HepG2 (cell line): ENCODE data around the gene ELAC1. TPM values are rescaled to one million over a fixed set of nuclear protein-coding genes. Genes with fewer than 3 reads are reported as not detected.

Experiments
- ATAC-seq: fragments of 200-7000 bp; cut with Tn5 transposase; 3 replicates; pipeline ENCODE4 v1.9.1; 2020; ENCODE audit warnings: mild to moderate bottlenecking, moderate library complexity
- BruUV-seq: library from RNA; stranded (reverse); fragments of 400-500 nt; replicated peaks from 2 replicates; lab custom pipeline; 2021; lab: Mats Ljungman, UMichigan
- CTCF ChIA-PET: fragments of 300-600 bp; formaldehyde crosslinking; extraction: SDS; loops from one replicate; lab custom pipeline; 2021; ENCODE audit warnings: low total read pairs, inconsistent platforms, low intra/inter-chr PET ratio; lab: Yijun Ruan, JAX
- POLR2A ChIA-PET: fragments of 350-600 bp; sonication (Branson Sonifier 250); formaldehyde crosslinking; loops from one replicate; lab custom pipeline; 2020; ENCODE audit warnings: antibody characterized with exemption, inconsistent platforms; lab: Yijun Ruan, JAX
- DNase-seq: peaks from one replicate; pipeline ENCODE4 v3.0.0-alpha.2; 2015; ENCODE audit warnings: low spot score
- FAIRE-seq: peaks from 3 replicates; lab custom pipeline; 2011; peaks lifted over from hg19 to GRCh38; lab: Jason Lieb, UNC
- H2AFZ ChIP-seq: one replicate; pipeline ENCODE4 v1.6.1; 2011; ENCODE audit warnings: low read length, inconsistent platforms
- H3K27ac ChIP-seq: fragments of 300-600 bp; 3 replicates; pipeline ENCODE4 v1.8.0; 2011; ENCODE audit warnings: mixed run types, mild to moderate bottlenecking, mixed read lengths, low read length, inconsistent platforms; ENCODE audit not compliant: insufficient read depth; ENCODE audit errors: extremely low read length
- H3K27me3 ChIP-seq, 2 experiments: fragments of 200-600 bp in 1 of 2; 2 replicates in 1 of 2; 3 replicates in 1 of 2; pipeline versions ENCODE4 v1.6.0 to v1.8.0; 2011; ENCODE audit warnings: low read length in 2 of 2, mild to moderate bottlenecking in 2 of 2, moderate library complexity in 2 of 2, inconsistent platforms in 1 of 2; ENCODE audit not compliant: insufficient read depth in 2 of 2, control insufficient read depth in 1 of 2
- H3K36me3 ChIP-seq, 2 experiments: fragments of 200-600 bp in 1 of 2; replicated peaks in 1 of 2; 2 replicates in 1 of 2; 3 replicates in 1 of 2; pipeline versions ENCODE4 v1.5.1 to v1.8.0; 2011; ENCODE audit warnings: low read length in 2 of 2, inconsistent platforms in 1 of 2; ENCODE audit not compliant: insufficient read depth in 2 of 2, control insufficient read depth in 1 of 2
- H3K4me1 ChIP-seq: 2 replicates; pipeline ENCODE4 v1.5.1; 2012; ENCODE audit warnings: low read length, inconsistent platforms; ENCODE audit not compliant: insufficient read depth
- H3K4me2 ChIP-seq: 2 replicates; pipeline ENCODE4 v1.6.0; 2011; ENCODE audit warnings: low read depth, low read length, inconsistent platforms
- H3K4me3 ChIP-seq, 3 experiments: fragments of 200-600 bp in 1 of 3; sonication (generic), shearing (Covaris generic) in 1 of 3; replicated peaks in 1 of 3; 2 replicates each; pipeline ENCODE4 v1.5.1; 2011 to 2016; ENCODE audit warnings: low read length in 3 of 3, inconsistent platforms in 2 of 3, low read depth in 2 of 3, mild to moderate bottlenecking in 2 of 3, control low read depth in 1 of 3, mixed read lengths in 1 of 3; ENCODE audit not compliant: insufficient read depth in 1 of 3
- H3K79me2 ChIP-seq: one replicate; pipeline ENCODE4 v1.6.1; 2011; ENCODE audit warnings: low read length, inconsistent platforms; ENCODE audit not compliant: insufficient read depth
- H3K9ac ChIP-seq: 2 replicates; pipeline ENCODE4 v1.6.0; 2011; ENCODE audit warnings: mild to moderate bottlenecking, low read depth, low read length, inconsistent platforms; ENCODE audit not compliant: insufficient read depth
- H3K9me3 ChIP-seq: 2 replicates; pipeline ENCODE4 v1.5.1; 2012; ENCODE audit warnings: mild to moderate bottlenecking, low read length
- H4K20me1 ChIP-seq: 2 replicates; pipeline ENCODE4 v1.6.0; 2011; ENCODE audit warnings: inconsistent platforms, mild to moderate bottlenecking, low read length, moderate library complexity; ENCODE audit not compliant: insufficient read depth
- CHD4 ChIP-seq: fragments of 200-600 bp; sonication (generic); IDR thresholded peaks from 2 replicates; pipeline ENCODE4 v1.7.0; 2017; ENCODE audit warnings: mild to moderate bottlenecking, low read length, borderline replicate concordance
- ISL2 ChIP-seq: sonication (generic); formaldehyde crosslinking; IDR thresholded peaks from 2 replicates; pipeline ENCODE4 v1.5.0; 2020; ENCODE audit warnings: missing genetic modification reagents
- MTF1 ChIP-seq: sonication (generic); formaldehyde crosslinking; IDR thresholded peaks from 2 replicates; pipeline ENCODE4 v1.5.0; 2020; ENCODE audit warnings: missing genetic modification reagents
- RELA ChIP-seq: sonication (generic); formaldehyde crosslinking; IDR thresholded peaks from 2 replicates; pipeline ENCODE4 v1.4.0; 2020; ENCODE audit warnings: missing genetic modification reagents
- ZNF572 ChIP-seq: sonication (generic); formaldehyde crosslinking; IDR thresholded peaks from 2 replicates; pipeline ENCODE4 v1.5.1; 2020; ENCODE audit warnings: mild to moderate bottlenecking, missing genetic modification reagents
- WGBS: methylation state at CpG from one replicate; pipeline ENCODE4 v1.1.6; 2017; ENCODE audit warnings: low lambda C conversion rate; 5-methylcytosine and 5-hydroxymethylcytosine counted together
- in situ Hi-C: cut with HindIII; loops from 2 replicates; pipeline ENCODE4 v1.10.0; 2017; ENCODE audit warnings: low pct_unique_long_range_greater_than_20kb; ENCODE audit not compliant: extremely low pct_ligation_motif_present
- intact Hi-C: fragments of 100-400 bp; cut with micrococcal nuclease; formaldehyde crosslinking; loops from one replicate; pipeline ENCODE4 v1.10.0; 2022; ENCODE audit not compliant: unreplicated experiment
- polyA plus RNA-seq, 8 experiments: library from polyadenylated mRNA; depleted of rRNA in 3 of 8; stranded (reverse) in 7 of 8; unstranded in 1 of 8; fragments of >200 nt; fragmentation: Illumina TruSeq in 4 of 8; extraction: Trizol in 4 of 8; gene quantifications; 2 replicates each; pipeline versions ENCODE4 v1.2.1 to v1.2.3, GENCODE V29; 2011 to 2016; ENCODE audit warnings: low read depth in 4 of 8, missing spikeins in 1 of 8, mixed read lengths in 1 of 8; ENCODE audit not compliant: insufficient read depth in 1 of 8
- small RNA-seq, 3 experiments: library from RNA; depleted of rRNA; stranded (forward); fragments of <200 nt; gene quantifications; one replicate each; pipeline ENCODE3, GENCODE V24; 2012; ENCODE audit warnings: low read depth in 2 of 3, low replicate concordance in 1 of 3; ENCODE audit not compliant: insufficient read length in 3 of 3, insufficient read depth in 2 of 3
- total RNA-seq, 5 experiments: library from RNA; depleted of rRNA; stranded (reverse); fragments of >200 nt; fragmentation: Illumina TruSeq; extraction: Trizol; gene quantifications; 2 replicates each; pipeline ENCODE4 v1.2.3, GENCODE V29; 2016; ENCODE audit warnings: low read depth in 1 of 5

Gene ELAC1
- total and polyA plus RNA-seq, 2 of the 13 experiments (the other 11 are each of a cell fraction or from before 2014, with no cell fraction given) = 1.9 to 3.6 TPM

GRCh38 chr18:51037230-51037629 lies 69.4 kb downstream of the ELAC1 start:
- peaks cover 86% of the 10 kb centered on the region for H4K20me1 ChIP-seq
- intact Hi-C loops (loop anchor here (10.0 kb wide), 1 partner anchor 162 kb away; the partner anchor contains the start of gene ME2), in situ Hi-C loops (loop anchor here (5.0 kb wide), 1 partner anchor 70 kb away; the partner anchor contains the start of gene ELAC1)
- DNase-seq (no peak), FAIRE-seq (no peak), ATAC-seq (no peak)
- 57% methylated on average over 2 of the region's 2 CpGs for WGBS
- peak overlapping the region; percentile 35; the same call in 1 of the 2 replicates for H3K9ac ChIP-seq
- peaks cover 82% of the 10 kb centered on the region for H3K4me1 ChIP-seq
- TF ChIP-seq ZNF572 (CRISPR knock-in tag) (no peak), ISL2 (no peak), RELA (no peak), CHD4 (no peak), MTF1 (CRISPR knock-in tag) (no peak)
- H3K9me3 ChIP-seq = no peaks in the 10 kb centered on the region
- H2AFZ ChIP-seq = no peak overlapping the region
- BruUV-seq = no TSS peak
- no peaks in the 10 kb centered on the region for H3K27me3 ChIP-seq
- POLR2A ChIA-PET = interaction anchor here (1.3 to 2.7 kb wide), 2 partner anchors 69 to 160 kb away, joined by 6 to 21 read pairs; partner anchors contain the start of genes ELAC1 and MEX3C
- peak overlapping the region; percentile 59 for H3K4me2 ChIP-seq
- H3K27ac ChIP-seq = peak overlapping the region; percentile 78
- no peak overlapping the region; a peak in 1 of 6 replicates for H3K4me3 ChIP-seq
- peaks cover 97% of the 10 kb centered on the region for H3K79me2 ChIP-seq
- peaks cover 0 to 8% of the 10 kb centered on the region in 2 experiments; a peak in 1 of 5 replicates for H3K36me3 ChIP-seq
- CTCF ChIA-PET = no interaction called here

Small RNA genes lying within 50 kb of the gene (small RNA-seq; reads per million reads assigned to genes)
- gene RF00019 = 0 reads per million in 3 experiments

Other genes with a start within 250 kb of the ELAC1 start
- gene MRO, start 148.0 kb upstream of the ELAC1 start, total RNA-seq (2016; rRNA removed; fragmentation: Illumina TruSeq; extraction: Trizol) = not detected in 2 replicates
- gene MRO, start 148.0 kb upstream of the ELAC1 start, polyA plus RNA-seq (2011; rRNA removed) = not detected in 2 replicates
- gene ME2, start 88.9 kb upstream of the ELAC1 start, total RNA-seq (2016; rRNA removed; fragmentation: Illumina TruSeq; extraction: Trizol) = 20.6 and 28.2 TPM in 2 replicates
- 12.1 and 17.3 TPM in 2 replicates for gene ME2, start 88.9 kb upstream of the ELAC1 start, polyA plus RNA-seq (2011; rRNA removed)
- gene SMAD4, start 62.2 kb downstream of the ELAC1 start, total RNA-seq (2016; rRNA removed; fragmentation: Illumina TruSeq; extraction: Trizol) = 72.0 and 99.1 TPM in 2 replicates
- 53.8 and 70.2 TPM in 2 replicates for gene SMAD4, start 62.2 kb downstream of the ELAC1 start, polyA plus RNA-seq (2011; rRNA removed)
- gene MEX3C, start 229.6 kb downstream of the ELAC1 start, total RNA-seq (2016; rRNA removed; fragmentation: Illumina TruSeq; extraction: Trizol) = 36.4 and 36.7 TPM in 2 replicates
- gene MEX3C, start 229.6 kb downstream of the ELAC1 start, polyA plus RNA-seq (2011; rRNA removed) = 32.2 and 34.8 TPM in 2 replicates